ENCODE results near the gene PTDSS2.

- TF ChIP-seq FOSL2 (CRISPR knock-in tag; IDR thresholded peaks at IDR 0.05) = no peak
- no peak for TF ChIP-seq CREM (IDR thresholded peaks at IDR 0.05)
- no peak for TF ChIP-seq CREM (CRISPR knock-in tag; IDR thresholded peaks at IDR 0.05)
- no peak for TF ChIP-seq SMC3 (IDR thresholded peaks at IDR 0.05; ENCODE audit: low read length)
- TF ChIP-seq DNMT1 (CRISPR knock-in tag; IDR thresholded peaks at IDR 0.05) = no peak
- TF ChIP-seq POLR2AphosphoS5 (IDR thresholded peaks at IDR 0.05; ENCODE audit: low read depth, low read length) = no peak
- TF ChIP-seq PHF8 (CRISPR knock-in tag; IDR thresholded peaks at IDR 0.05) = no peak
Observed at GRCh38 chr11:418343-419247, 31.5 kb upstream of the PTDSS2 start.
